Smooth muscle cell (in vitro differentiated cells): ENCODE measurements around the gene EXOC3L1. TPM values are rescaled to one million over a fixed set of nuclear protein-coding genes. Genes with fewer than 3 reads are reported as not detected.

ENCODE experiments used
- DNase-seq: peaks from one replicate; lab custom pipeline; 2025; ENCODE audit not compliant: unreplicated experiment; lab: John Stamatoyannopoulos, UW
- H2AFZ ChIP-seq: fragments of 200-600 bp; sonication (generic); 2 replicates; pipeline ENCODE4 v1.6.0; 2016; ENCODE audit warnings: antibody characterized with exemption, low read depth, mild to moderate bottlenecking
- H3F3A ChIP-seq: fragments of 200-600 bp; sonication (generic); 2 replicates; pipeline ENCODE4 v1.6.0; 2017; ENCODE audit warnings: antibody characterized with exemption, low read depth
- H3K27ac ChIP-seq: fragments of 200-600 bp; sonication (generic); 2 replicates; pipeline ENCODE4 v1.5.1; 2016; ENCODE audit warnings: low read depth, mild to moderate bottlenecking
- H3K27me3 ChIP-seq: fragments of 200-600 bp; sonication (generic); 2 replicates; pipeline ENCODE4 v1.6.1; 2016; ENCODE audit warnings: low read depth, mild to moderate bottlenecking
- H3K36me3 ChIP-seq: fragments of 200-600 bp; sonication (generic); 2 replicates; pipeline ENCODE4 v1.5.1; 2016; ENCODE audit warnings: low read depth
- H3K4me1 ChIP-seq: fragments of 200-600 bp; sonication (generic); 2 replicates; pipeline ENCODE4 v1.5.1; 2016; ENCODE audit warnings: low read depth
- H3K4me2 ChIP-seq: fragments of 200-600 bp; sonication (generic); 2 replicates; pipeline ENCODE4 v1.6.0; 2016; ENCODE audit warnings: mild to moderate bottlenecking
- H3K4me3 ChIP-seq: fragments of 200-600 bp; sonication (generic); 2 replicates; pipeline ENCODE4 v1.5.1; 2016; ENCODE audit warnings: mild to moderate bottlenecking
- H3K79me2 ChIP-seq: fragments of 200-600 bp; sonication (generic); 2 replicates; pipeline ENCODE4 v1.6.0; 2016; ENCODE audit warnings: low read depth, mild to moderate bottlenecking
- H3K9ac ChIP-seq: fragments of 200-600 bp; sonication (generic); 2 replicates; pipeline ENCODE4 v1.6.0; 2016; ENCODE audit warnings: low read depth
- H3K9me3 ChIP-seq: fragments of 200-600 bp; sonication (generic); replicated peaks from 2 replicates; pipeline ENCODE4 v1.5.1; 2016; ENCODE audit warnings: low read depth
- H4K20me1 ChIP-seq: fragments of 200-600 bp; sonication (generic); 2 replicates; pipeline ENCODE4 v1.6.0; 2016; ENCODE audit warnings: low read depth
- CTCF ChIP-seq: fragments of 200-600 bp; sonication (generic); IDR thresholded peaks from 2 replicates; pipeline ENCODE4 v1.5.1; 2017; ENCODE audit warnings: borderline replicate concordance, mild to moderate bottlenecking, antibody characterized with exemption; ENCODE audit not compliant: insufficient read depth, poor library complexity, severe bottlenecking
- WGBS: methylation state at CpG from one replicate; pipeline ENCODE4 v1.1.7; 2016; ENCODE audit warnings: low lambda C conversion rate; 5-methylcytosine and 5-hydroxymethylcytosine counted together
- polyA plus RNA-seq: library from polyadenylated mRNA; unstranded; fragments of >200 nt; fragmentation: Nextera tagmentation; extraction: Ambion mirVana; gene quantifications from 2 replicates; pipeline ENCODE4 v1.2.1, GENCODE V29; 2016
- total RNA-seq: library from RNA; depleted of rRNA; stranded (reverse); fragments of >200 nt; gene quantifications from 2 replicates; pipeline ENCODE4 v1.2.3, GENCODE V29; 2014

EXOC3L1 gene
- total and polyA plus RNA-seq, 2 experiments from 2014 or later = 0.51 TPM; not detected in 1

GRCh38 chr16:67229906-67230808 lies 40.2 kb upstream of the EXOC3L1 start:
- Histone ChIP-seq H2AFZ (no peak overlapping the region), H3K4me1 (peaks cover 10% of the 10 kb centered on the region), H4K20me1 (no peaks in the 10 kb centered on the region), H3K4me3 (no peak overlapping the region), H3K9ac (no peak overlapping the region), H3K27me3 (no peaks in the 10 kb centered on the region), H3K27ac (no peak overlapping the region), H3K9me3 (no peaks in the 10 kb centered on the region), H3K4me2 (no peak overlapping the region), H3F3A (no peaks in the 10 kb centered on the region), H3K36me3 (no peaks in the 10 kb centered on the region), H3K79me2 (peaks cover 21% of the 10 kb centered on the region)
- no peak for DNase-seq
- TF ChIP-seq CTCF = no peak
- WGBS = 96% methylated on average over 32 of the region's 32 CpGs

- H3K27ac ChIP-seq = no peak overlapping the region
- peaks cover 21% of the 10 kb centered on the region for H3K79me2 ChIP-seq
- H3K27me3 ChIP-seq = no peaks in the 10 kb centered on the region
- H3K4me3 ChIP-seq = no peak overlapping the region
- TF ChIP-seq CTCF = no peak
- H3K9me3 ChIP-seq = no peaks in the 10 kb centered on the region
- H3K4me1 ChIP-seq = peaks cover 10% of the 10 kb centered on the region
- no peaks in the 10 kb centered on the region for H3K36me3 ChIP-seq
- DNase-seq = no peak
- no peaks in the 10 kb centered on the region for H4K20me1 ChIP-seq
- WGBS = 96% methylated on average over 9 of the region's 9 CpGs
- no peak overlapping the region for H2AFZ ChIP-seq
- H3F3A ChIP-seq = no peaks in the 10 kb centered on the region
- H3K9ac ChIP-seq = no peak overlapping the region
- H3K4me2 ChIP-seq = no peak overlapping the region
These were observed 39.0 kb upstream of the EXOC3L1 start for GRCh38 chr16:67228905-67229304.

GRCh38 chr16:67228034-67228785 lies 38.3 kb upstream of the EXOC3L1 start:
- Histone ChIP-seq H3F3A (no peaks in the 10 kb centered on the region), H3K79me2 (peaks cover 21% of the 10 kb centered on the region), H3K27me3 (no peaks in the 10 kb centered on the region), H3K9ac (peak overlapping the region; percentile 92), H3K4me3 (peak overlapping the region; percentile 80), H4K20me1 (no peaks in the 10 kb centered on the region), H3K27ac (peak overlapping the region; percentile 60), H3K36me3 (no peaks in the 10 kb centered on the region), H3K4me1 (peaks cover 10% of the 10 kb centered on the region), H2AFZ (no peak overlapping the region), H3K4me2 (peak overlapping the region; percentile 97), H3K9me3 (no peaks in the 10 kb centered on the region)
- no peak for DNase-seq
- 97% methylated on average over 9 of the region's 9 CpGs for WGBS
- no peak for TF ChIP-seq CTCF
